Fibroblast of pulmonary artery (primary cell): ENCODE results near the gene TTI1.
"Not testable (repeated sequence)": the region's sequence is repeated elsewhere in the genome, so short reads cannot be mapped to it uniquely, and the experiment has no call there.

Experiments used
- DNase-seq: peaks from one replicate; pipeline ENCODE4 v3.0.0-alpha.2; 2010; ENCODE audit warnings: low read depth
- H3K4me3 ChIP-seq: replicated peaks from 2 replicates; pipeline ENCODE4 v1.5.1; 2011; ENCODE audit warnings: low read depth, mild to moderate bottlenecking, control low read depth, low read length, moderate library complexity
- CTCF ChIP-seq: IDR thresholded peaks from 2 replicates; pipeline ENCODE4 v1.5.1; 2011; ENCODE audit warnings: mild to moderate bottlenecking, control low read depth, low read length, inconsistent platforms; ENCODE audit errors: missing control alignments

Gene TTI1

DNA sequence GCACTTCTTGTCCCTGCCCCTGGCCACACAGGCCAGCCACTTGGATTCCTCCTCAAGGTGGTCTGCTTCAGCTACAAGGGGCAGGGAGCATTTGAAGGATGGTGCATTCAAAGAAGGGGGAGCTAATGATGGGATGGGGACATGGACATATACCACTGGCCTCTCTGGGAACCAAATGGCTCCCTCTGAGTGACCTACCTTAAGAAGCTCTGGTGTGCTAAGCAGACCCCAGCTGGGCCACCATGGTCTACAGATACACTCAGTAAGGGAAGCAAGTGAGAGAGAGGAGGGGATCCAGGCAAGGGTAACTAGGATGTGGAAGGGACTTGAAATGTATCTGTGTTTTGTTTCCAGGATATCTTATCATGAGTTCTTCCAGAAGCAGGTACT, 62.4 kb downstream of the TTI1 start:
- no peak for DNase-seq
- no peak for TF ChIP-seq CTCF
- H3K4me3 ChIP-seq = no peak overlapping the region

DNA sequence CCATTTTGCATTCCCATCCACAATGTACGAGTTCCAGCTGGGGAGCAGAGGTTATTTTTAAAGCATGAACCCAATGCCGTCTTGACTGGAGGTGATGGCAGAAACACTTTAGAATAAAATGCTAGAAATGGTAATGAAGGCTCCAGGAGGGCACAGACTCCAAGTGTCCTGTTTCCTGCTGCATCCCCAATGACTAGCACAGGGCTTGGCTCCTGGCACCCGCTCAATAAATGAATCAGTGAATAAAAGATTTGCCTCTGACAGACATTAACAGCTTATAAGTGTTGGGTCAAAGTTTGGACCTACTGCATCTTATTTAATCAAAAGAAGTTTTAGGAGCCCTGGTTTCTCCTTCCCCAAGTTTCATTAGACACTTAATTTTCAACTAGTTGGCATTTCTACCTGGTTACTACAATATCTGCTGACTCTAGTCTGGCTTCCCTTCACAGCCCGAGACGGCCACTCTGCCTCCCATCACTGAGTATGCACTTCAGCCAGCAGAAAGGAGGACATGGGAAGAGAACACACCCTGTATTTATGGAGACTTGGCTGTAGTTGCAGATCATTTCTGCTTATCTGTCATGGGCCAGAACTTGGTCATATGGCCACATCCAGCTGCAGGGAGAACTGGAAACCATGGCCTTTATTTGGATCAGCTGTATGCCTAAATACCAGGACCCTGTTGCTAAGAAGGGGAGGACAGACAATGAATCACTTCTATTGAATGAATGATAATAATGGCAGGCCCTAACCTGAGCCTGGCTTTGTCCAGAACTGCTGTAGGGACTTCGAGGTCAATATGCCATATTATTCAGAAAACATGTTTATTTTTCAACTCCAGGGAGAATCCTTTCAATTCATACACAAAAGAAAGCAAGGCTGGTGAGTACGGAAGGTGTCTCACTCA, 63.1 kb downstream of the TTI1 start:
- TF ChIP-seq CTCF = no peak
- DNase-seq = no peak
- no peak overlapping the region for H3K4me3 ChIP-seq

DNA sequence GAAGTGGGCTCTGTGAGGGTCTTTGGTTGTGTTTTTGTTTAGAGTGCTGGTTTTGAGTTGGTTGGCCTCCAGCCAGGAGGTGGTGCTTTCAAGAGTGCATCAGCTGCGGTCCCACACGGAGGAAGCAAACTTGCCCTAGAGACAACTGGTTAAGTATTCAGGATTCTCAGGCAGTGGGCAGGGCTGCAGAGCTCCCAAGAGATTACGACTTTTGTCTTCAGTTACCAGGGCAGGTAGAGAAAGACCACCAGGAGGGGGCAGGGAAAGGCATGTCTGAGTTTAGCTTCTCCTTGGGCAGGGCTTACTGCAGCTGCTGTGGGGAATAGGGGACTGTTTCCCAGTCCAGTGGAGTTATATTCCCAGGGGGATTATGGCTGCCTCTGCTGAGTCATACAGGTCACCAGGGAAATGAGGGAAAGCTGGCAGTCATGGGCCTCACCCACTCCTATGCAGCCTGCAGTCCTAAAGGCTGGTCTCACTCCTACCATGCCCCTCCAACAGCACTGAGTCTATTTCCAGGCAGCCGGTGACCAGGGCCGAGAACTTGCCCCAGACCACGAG, 64.3 kb downstream of the TTI1 start:
- no peak for TF ChIP-seq CTCF
- H3K4me3 ChIP-seq = no peak overlapping the region
- no peak for DNase-seq

DNA sequence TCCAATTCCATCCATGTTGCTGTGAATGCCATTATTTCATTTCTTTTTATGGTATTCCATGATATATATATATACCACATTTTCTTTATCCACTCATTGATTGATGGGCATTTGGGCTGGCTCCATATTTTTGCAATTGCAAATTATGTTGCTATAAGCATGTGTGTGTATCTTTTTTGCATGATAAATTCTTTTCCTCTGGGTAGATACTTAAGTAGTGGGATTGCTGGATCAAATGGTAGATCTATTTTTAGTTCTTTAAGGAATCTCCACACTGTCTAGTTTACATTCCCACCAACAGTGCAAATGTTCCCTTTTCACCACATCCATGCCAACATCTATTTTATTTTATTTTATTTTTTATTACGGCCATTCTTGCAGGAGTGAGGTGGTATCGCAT, 69.8 kb downstream of the TTI1 start:
- H3K4me3 ChIP-seq, DNase-seq: not testable (repeated sequence)

- TF ChIP-seq CTCF = no peak
- no peak overlapping the region for H3K4me3 ChIP-seq
- DNase-seq = no peak
These were observed 72.2 kb downstream of the TTI1 start for GRCh38 chr20:37961066-37961465.

- TF ChIP-seq CTCF = no peak
- no peak for DNase-seq
- H3K4me3 ChIP-seq = no peak overlapping the region
These were observed 74.3 kb downstream of the TTI1 start for GRCh38 chr20:37958856-37959520.

DNA sequence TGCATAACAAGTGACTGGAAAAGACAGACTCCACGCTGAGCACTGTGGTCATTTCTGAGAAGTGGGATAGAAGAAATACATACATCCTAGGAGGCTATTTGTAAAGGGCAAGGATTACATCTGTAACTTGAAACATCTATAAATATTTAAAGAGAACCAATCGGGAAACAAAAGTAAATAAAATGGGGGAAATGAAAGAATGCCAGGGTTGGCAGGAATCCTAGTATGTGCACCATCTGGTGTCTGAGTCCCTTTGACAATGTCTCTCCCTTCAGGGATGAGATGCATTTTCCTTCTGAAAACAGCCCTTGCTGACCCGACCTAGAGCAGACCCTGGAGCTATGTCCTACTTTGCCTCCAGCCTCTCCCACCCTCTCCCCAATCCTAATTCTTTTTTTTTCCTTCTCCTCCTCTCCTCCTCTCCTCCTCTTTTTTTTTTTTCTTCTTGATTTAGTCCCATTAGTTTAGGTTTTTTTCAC, 77.1 kb downstream of the TTI1 start:
- no peak overlapping the region for H3K4me3 ChIP-seq
- no peak for TF ChIP-seq CTCF
- DNase-seq = no peak
